Endothelial cell of umbilical vein (primary cell): ENCODE results near the gene ADGRG3. TPM values are rescaled to one million over a fixed set of nuclear protein-coding genes. Genes with fewer than 3 reads are reported as not detected.
A peak's percentile ranks its signal among the peaks of the same experiment; 100 is the strongest.

Experiments
- BruUV-seq: library from RNA; stranded (reverse); fragments of 400-500 nt; replicated peaks from 2 replicates; lab custom pipeline; 2021; lab: Mats Ljungman, UMichigan
- CTCF ChIA-PET: fragments of 300-600, 350-600 bp; sonication (Branson Sonifier 250); formaldehyde crosslinking; loops from one replicate; lab custom pipeline; 2021; ENCODE audit warnings: antibody characterized with exemption, inconsistent platforms; lab: Charles Lee
- POLR2A ChIA-PET: fragments of 300-600, 350-600 bp; sonication (Branson Sonifier 250); formaldehyde crosslinking; loops from one replicate; lab custom pipeline; 2021; ENCODE audit warnings: antibody characterized with exemption, inconsistent platforms; lab: Charles Lee
- DNase-seq: peaks from one replicate; pipeline ENCODE4 v3.0.0-alpha.2; 2011; ENCODE audit warnings: low read depth, low spot score
- FAIRE-seq: peaks from 2 replicates; lab custom pipeline; 2011; peaks lifted over from hg19 to GRCh38; lab: Jason Lieb, UNC
- H2AFZ ChIP-seq: 2 replicates; pipeline ENCODE4 v1.6.0; 2012; ENCODE audit warnings: low read depth, low read length, control low read depth, inconsistent platforms
- H3K27ac ChIP-seq: 2 replicates; pipeline ENCODE4 v1.5.1; 2011; ENCODE audit warnings: low read depth, mild to moderate bottlenecking, control low read depth, low read length, moderate library complexity; ENCODE audit not compliant: insufficient read depth
- H3K27me3 ChIP-seq, 2 experiments: 2 replicates each; pipeline versions ENCODE4 v1.6.0 to v1.6.1; 2011; ENCODE audit warnings: low read length in 2 of 2, mixed read lengths in 1 of 2; ENCODE audit not compliant: control insufficient read depth in 2 of 2, insufficient read depth in 2 of 2
- H3K36me3 ChIP-seq, 2 experiments: 2 replicates in 1 of 2; 3 replicates in 1 of 2; pipeline ENCODE4 v1.5.1; 2011; ENCODE audit warnings: low read length in 2 of 2, mild to moderate bottlenecking in 1 of 2, moderate library complexity in 1 of 2; ENCODE audit not compliant: control insufficient read depth in 2 of 2, insufficient read depth in 2 of 2; ENCODE audit errors: extremely low read depth in 1 of 2
- H3K4me1 ChIP-seq: 3 replicates; pipeline ENCODE4 v1.5.1; 2011; ENCODE audit warnings: mild to moderate bottlenecking, low read length; ENCODE audit not compliant: control insufficient read depth, insufficient read depth; ENCODE audit errors: extremely low read depth
- H3K4me2 ChIP-seq: 2 replicates; pipeline ENCODE4 v1.6.1; 2011; ENCODE audit warnings: low read length, control low read depth, mixed read lengths; ENCODE audit not compliant: insufficient read depth
- H3K4me3 ChIP-seq, 3 experiments: fragments of 200-600 bp in 1 of 3; sonication (generic), shearing (Covaris generic) in 1 of 3; replicated peaks in 1 of 3; 2 replicates each; pipeline ENCODE4 v1.5.1; 2011 to 2016; ENCODE audit warnings: control low read depth in 3 of 3, low read length in 3 of 3, mild to moderate bottlenecking in 2 of 3, inconsistent platforms in 1 of 3, low read depth in 1 of 3, moderate library complexity in 1 of 3; ENCODE audit not compliant: insufficient read depth in 1 of 3
- H3K79me2 ChIP-seq: 2 replicates; pipeline ENCODE4 v1.6.0; 2012; ENCODE audit warnings: low read length, inconsistent platforms; ENCODE audit not compliant: control insufficient read depth, insufficient read depth
- H3K9ac ChIP-seq: replicated peaks from 2 replicates; pipeline ENCODE3; 2011; ENCODE audit warnings: low read length, control low read depth; ENCODE audit not compliant: insufficient read depth; ENCODE audit errors: extremely low read depth
- H3K9me1 ChIP-seq: replicated peaks from 3 replicates; pipeline ENCODE4 v1.6.0; 2011; ENCODE audit warnings: mild to moderate bottlenecking, low read length; ENCODE audit not compliant: control insufficient read depth, insufficient read depth; ENCODE audit errors: extremely low read depth
- H3K9me3 ChIP-seq: replicated peaks from 2 replicates; pipeline ENCODE4 v1.5.1; 2012; ENCODE audit warnings: low read length, inconsistent platforms; ENCODE audit not compliant: control insufficient read depth, insufficient read depth
- H4K20me1 ChIP-seq: replicated peaks from 2 replicates; pipeline ENCODE3; 2011; ENCODE audit warnings: mild to moderate bottlenecking, low read length; ENCODE audit not compliant: control insufficient read depth, insufficient read depth; ENCODE audit errors: extremely low read depth
- CTCF ChIP-seq, 2 donors: IDR thresholded peaks; 1 replicate in 1 of 2; 2 replicates in 1 of 2; pipeline ENCODE4 v1.5.1; 2011; ENCODE audit warnings: low read length in 2 of 2, mild to moderate bottlenecking in 2 of 2, moderate library complexity in 2 of 2, control low read depth in 1 of 2, inconsistent platforms in 1 of 2, low read depth in 1 of 2; ENCODE audit not compliant: insufficient read depth in 1 of 2; ENCODE audit errors: extremely low read depth in 1 of 2
- EZH2 ChIP-seq: IDR thresholded peaks from 2 replicates; pipeline ENCODE4 v1.6.1; 2012; ENCODE audit warnings: borderline replicate concordance, low read depth, mild to moderate bottlenecking, moderate library complexity, low read length, inconsistent platforms; ENCODE audit not compliant: severe bottlenecking
- FOS ChIP-seq: IDR thresholded peaks from 2 replicates; pipeline ENCODE4 v1.6.1; 2011; ENCODE audit warnings: mild to moderate bottlenecking, low read length, moderate library complexity, borderline replicate concordance; ENCODE audit not compliant: insufficient read depth
- GATA2 ChIP-seq: IDR thresholded peaks from 2 replicates; pipeline ENCODE4 v1.7.0; 2011; ENCODE audit warnings: low read depth, mild to moderate bottlenecking, moderate library complexity, mixed read lengths, low read length; ENCODE audit not compliant: insufficient read length, insufficient read depth
- JUN ChIP-seq: IDR thresholded peaks from 2 replicates; pipeline ENCODE4 v1.6.1; 2011; ENCODE audit warnings: borderline replicate concordance, low read depth; ENCODE audit not compliant: insufficient read length, insufficient read depth
- MAX ChIP-seq: IDR thresholded peaks from 2 replicates; pipeline ENCODE4 v1.6.1; 2011; ENCODE audit not compliant: insufficient read depth, insufficient read length
- MYC ChIP-seq: IDR thresholded peaks from one replicate; pipeline ENCODE4 v1.6.1; 2011; ENCODE audit warnings: mild to moderate bottlenecking, low read depth, low read length
- POLR2A ChIP-seq: IDR thresholded peaks from 2 replicates; pipeline ENCODE4 v1.6.1; 2012; ENCODE audit warnings: low read depth, mild to moderate bottlenecking, control low read depth, low read length
- POLR2AphosphoS5 ChIP-seq: IDR thresholded peaks from 2 replicates; pipeline ENCODE4 v1.6.1; 2012; ENCODE audit warnings: low read depth, mild to moderate bottlenecking, control low read depth, low read length, moderate library complexity; ENCODE audit not compliant: insufficient read depth
- dilution Hi-C: fragments of 300-500 bp; cut with MboI; formaldehyde crosslinking; loops from one replicate; pipeline ENCODE4 v1.15.0; 2019; ENCODE audit warnings: low sequenced_read_pairs; ENCODE audit not compliant: extremely low pct_ligation_motif_present
- intact Hi-C: fragments of 100-400 bp; cut with micrococcal nuclease; formaldehyde crosslinking; loops from one replicate; pipeline ENCODE4 v1.10.0; 2022
- polyA plus RNA-seq, 4 experiments: library from polyadenylated mRNA; depleted of rRNA in 3 of 4; stranded (reverse) in 3 of 4; unstranded in 1 of 4; fragments of >200 nt; gene quantifications; 2 replicates each; pipeline versions ENCODE4 v1.2.1 to v1.2.3, GENCODE V29; 2011 to 2012; ENCODE audit warnings: missing spikeins in 1 of 4
- total RNA-seq: library from RNA; stranded (reverse); gene quantifications from 2 replicates; pipeline ENCODE4 v1.2.3, GENCODE V29; 2021

Gene ADGRG3
- total and polyA plus RNA-seq, 2 donors (not counting 3 experiments of a cell fraction or from before 2014, with no cell fraction given) = not detected

GRCh38 chr16:57628783-57629293 lies 39.3 kb upstream of the ADGRG3 start:
- intact Hi-C loops = loop anchor here (1.0 kb wide), 3 partner anchors 8 to 38 kb away; no protein-coding TSS in a partner anchor
- TF ChIP-seq MAX (peak; percentile 23), JUN (no peak)
- no peak for DNase-seq

GRCh38 chr16:57629516-57630406 lies 38.3 kb upstream of the ADGRG3 start:
- FAIRE-seq = no peak
- CTCF ChIA-PET = interaction anchor here (0.7 to 2.0 kb wide), 3 partner anchors 19 to 39 kb away, joined by 3 to 7 read pairs (median 6); no protein-coding TSS in a partner anchor

More at GRCh38 chr16:57628783-57629293, 39.3 kb upstream of the ADGRG3 start:
- peaks cover 49% of the 10 kb centered on the region for H3K4me1 ChIP-seq
- peaks cover 53% of the 10 kb centered on the region for H3K79me2 ChIP-seq
- POLR2A ChIA-PET = interaction anchor here (0.6 to 1.3 kb wide), 4 partner anchors 9 to 106 kb away, joined by 3 to 9 read pairs (median 3); no protein-coding TSS in a partner anchor
- peak overlapping the region; percentile 1 for H2AFZ ChIP-seq
- H3K4me3 ChIP-seq = peak overlapping the region; percentile 7 to 48 (median 45)
- dilution Hi-C loops = no loop called here
- no TSS peak for BruUV-seq
- FAIRE-seq = no peak
- CTCF ChIA-PET = interaction anchor here (0.7 to 3.0 kb wide), 8 partner anchors 10 to 52 kb away, joined by 3 to 68 read pairs (median 9); no protein-coding TSS in a partner anchor
- H3K36me3 ChIP-seq = no peaks in the 10 kb centered on the region
- H4K20me1 ChIP-seq = no peaks in the 10 kb centered on the region
- no peaks in the 10 kb centered on the region for H3K9me1 ChIP-seq
- peak overlapping the region; percentile 50 for H3K9ac ChIP-seq
- peak overlapping the region; percentile 62 for H3K4me2 ChIP-seq
- H3K27me3 ChIP-seq = no peaks in the 10 kb centered on the region
- H3K27ac ChIP-seq = peak overlapping the region; percentile 88
- H3K9me3 ChIP-seq = no peaks in the 10 kb centered on the region

More at GRCh38 chr16:57629516-57630406, 38.3 kb upstream of the ADGRG3 start:
- H3K9me1 ChIP-seq = no peaks in the 10 kb centered on the region
- H3K4me1 ChIP-seq = peaks cover 58% of the 10 kb centered on the region
- no peak for DNase-seq
- intact Hi-C loops = no loop called here
- H4K20me1 ChIP-seq = no peaks in the 10 kb centered on the region
- TF ChIP-seq MAX = no peak
- TF ChIP-seq MYC = no peak
- no peak for TF ChIP-seq FOS
- TF ChIP-seq POLR2AphosphoS5 = no peak
- TF ChIP-seq POLR2A = no peak
- TF ChIP-seq EZH2 = no peak
- no peak for TF ChIP-seq JUN
- TF ChIP-seq GATA2 = no peak
- TF ChIP-seq CTCF (IDR thresholded peaks at IDR 0.05; ENCODE audit: extremely low read depth in 1 of 2, insufficient read depth in 1 of 2, low read depth in 1 of 2, low read length in 2 of 2) = no peak
- POLR2A ChIA-PET = no interaction called here
- peak overlapping the region; percentile 0 to 48 (median 45) for H3K4me3 ChIP-seq
- no peaks in the 10 kb centered on the region for H3K36me3 ChIP-seq
- BruUV-seq = TSS peak; percentile 25
- H3K4me2 ChIP-seq = peak overlapping the region; percentile 62
- H3K79me2 ChIP-seq = peaks cover 62% of the 10 kb centered on the region
- no peaks in the 10 kb centered on the region for H3K9me3 ChIP-seq
- no peaks in the 10 kb centered on the region for H3K27me3 ChIP-seq
- no peak overlapping the region for H3K9ac ChIP-seq
- dilution Hi-C loops = no loop called here
- H3K27ac ChIP-seq = peak overlapping the region; percentile 10
- no peak overlapping the region for H2AFZ ChIP-seq
